ENCODE measurements around the gene KRTAP9-7.

- TF ChIP-seq CTCF (IDR thresholded peaks at IDR 0.05) (no peak), EZH2 (IDR thresholded peaks at IDR 0.05; ENCODE audit: borderline replicate concordance, insufficient read depth, low read depth, low read length, poor library complexity, severe bottlenecking) (no peak)
These were observed 32.9 kb downstream of the KRTAP9-7 start for GRCh38 chr17:41308251-41308917.
